Gastrocnemius medialis (tissue), 4 donors: ENCODE data around the gene MEX3A.

Experiments
- POLR2A ChIP-seq, 2 donors: fragments of 450-650 bp; IDR thresholded peaks; one replicate each; pipeline ENCODE4 v1.6.1; 2017; ENCODE audit warnings: antibody characterized with exemption in 2 of 2, mild to moderate bottlenecking in 2 of 2, moderate library complexity in 2 of 2
- TF ChIP-seq, protein P1 (sequence below), 5 experiments: fragments of 450-650 bp in 3 of 5; fragments of 200-600 bp in 2 of 5; sonication (generic) in 2 of 5; IDR thresholded peaks in 4 of 5; conservative IDR thresholded peaks in 1 of 5; 1 replicate in 4 of 5; 2 replicates in 1 of 5; pipeline ENCODE4 v1.5.1; 2016 to 2019; ENCODE audit warnings: antibody characterized with exemption in 5 of 5, mild to moderate bottlenecking in 3 of 5, moderate library complexity in 3 of 5

DNA sequence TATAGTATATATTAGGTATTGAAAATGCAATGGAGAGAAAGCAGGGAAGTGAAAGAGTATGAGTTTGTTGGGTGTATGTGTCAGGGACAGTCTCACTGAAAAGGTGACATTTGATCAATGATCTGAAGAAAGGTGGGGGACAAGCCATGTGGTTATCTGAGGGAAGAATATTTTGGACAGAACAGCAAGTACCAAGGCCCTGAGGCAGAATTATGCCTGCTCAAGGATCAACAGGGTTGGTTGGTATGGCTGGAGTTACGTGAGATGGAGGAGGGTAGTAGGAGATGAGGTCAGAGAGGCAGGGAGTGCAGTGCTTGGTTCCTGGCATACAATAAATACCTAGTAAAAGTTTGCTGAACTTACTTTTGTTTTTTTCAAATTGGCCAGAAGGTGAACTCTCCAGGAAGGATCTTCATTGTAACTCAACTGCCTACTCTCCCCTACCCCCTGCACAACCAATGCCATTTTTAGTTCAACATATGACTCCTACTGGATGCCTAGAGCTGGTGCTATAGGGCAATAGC lies 25.9 kb downstream of the MEX3A start:
- TF ChIP-seq, protein P1, sequence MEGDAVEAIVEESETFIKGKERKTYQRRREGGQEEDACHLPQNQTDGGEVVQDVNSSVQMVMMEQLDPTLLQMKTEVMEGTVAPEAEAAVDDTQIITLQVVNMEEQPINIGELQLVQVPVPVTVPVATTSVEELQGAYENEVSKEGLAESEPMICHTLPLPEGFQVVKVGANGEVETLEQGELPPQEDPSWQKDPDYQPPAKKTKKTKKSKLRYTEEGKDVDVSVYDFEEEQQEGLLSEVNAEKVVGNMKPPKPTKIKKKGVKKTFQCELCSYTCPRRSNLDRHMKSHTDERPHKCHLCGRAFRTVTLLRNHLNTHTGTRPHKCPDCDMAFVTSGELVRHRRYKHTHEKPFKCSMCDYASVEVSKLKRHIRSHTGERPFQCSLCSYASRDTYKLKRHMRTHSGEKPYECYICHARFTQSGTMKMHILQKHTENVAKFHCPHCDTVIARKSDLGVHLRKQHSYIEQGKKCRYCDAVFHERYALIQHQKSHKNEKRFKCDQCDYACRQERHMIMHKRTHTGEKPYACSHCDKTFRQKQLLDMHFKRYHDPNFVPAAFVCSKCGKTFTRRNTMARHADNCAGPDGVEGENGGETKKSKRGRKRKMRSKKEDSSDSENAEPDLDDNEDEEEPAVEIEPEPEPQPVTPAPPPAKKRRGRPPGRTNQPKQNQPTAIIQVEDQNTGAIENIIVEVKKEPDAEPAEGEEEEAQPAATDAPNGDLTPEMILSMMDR (IDR thresholded peaks at IDR 0.05 in 4 of 5, conservative IDR thresholded peaks at IDR 0.05 in 1 of 5): no peak
- TF ChIP-seq POLR2A (IDR thresholded peaks at IDR 0.05): no peak
